HL-60 (cell line): ENCODE data around the gene CBL.

Experiments used
- GABPA ChIP-seq: IDR thresholded peaks from 2 replicates; pipeline ENCODE4 v1.6.1; 2012; ENCODE audit warnings: low read depth
- POLR2AphosphoS5 ChIP-seq: IDR thresholded peaks from 2 replicates; pipeline ENCODE4 v1.6.1; 2012; ENCODE audit warnings: low read depth
- TF ChIP-seq, protein P1 (sequence below): IDR thresholded peaks from one replicate; pipeline ENCODE4 v1.5.1; 2011; ENCODE audit warnings: low read length, control low read depth, inconsistent platforms; ENCODE audit not compliant: insufficient read depth

- TF ChIP-seq, protein P1, sequence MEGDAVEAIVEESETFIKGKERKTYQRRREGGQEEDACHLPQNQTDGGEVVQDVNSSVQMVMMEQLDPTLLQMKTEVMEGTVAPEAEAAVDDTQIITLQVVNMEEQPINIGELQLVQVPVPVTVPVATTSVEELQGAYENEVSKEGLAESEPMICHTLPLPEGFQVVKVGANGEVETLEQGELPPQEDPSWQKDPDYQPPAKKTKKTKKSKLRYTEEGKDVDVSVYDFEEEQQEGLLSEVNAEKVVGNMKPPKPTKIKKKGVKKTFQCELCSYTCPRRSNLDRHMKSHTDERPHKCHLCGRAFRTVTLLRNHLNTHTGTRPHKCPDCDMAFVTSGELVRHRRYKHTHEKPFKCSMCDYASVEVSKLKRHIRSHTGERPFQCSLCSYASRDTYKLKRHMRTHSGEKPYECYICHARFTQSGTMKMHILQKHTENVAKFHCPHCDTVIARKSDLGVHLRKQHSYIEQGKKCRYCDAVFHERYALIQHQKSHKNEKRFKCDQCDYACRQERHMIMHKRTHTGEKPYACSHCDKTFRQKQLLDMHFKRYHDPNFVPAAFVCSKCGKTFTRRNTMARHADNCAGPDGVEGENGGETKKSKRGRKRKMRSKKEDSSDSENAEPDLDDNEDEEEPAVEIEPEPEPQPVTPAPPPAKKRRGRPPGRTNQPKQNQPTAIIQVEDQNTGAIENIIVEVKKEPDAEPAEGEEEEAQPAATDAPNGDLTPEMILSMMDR = no peak
- TF ChIP-seq POLR2AphosphoS5 (no peak), GABPA (no peak)
Measured at GRCh38 chr11:119307219-119307618, 101.1 kb downstream of the CBL start.
